Ureter (tissue), 1 donor: ENCODE measurements around the gene MSRB1. TPM values are rescaled to one million over a fixed set of nuclear protein-coding genes. Genes with fewer than 3 reads are reported as not detected.
"Not testable (repeated sequence)": the region's sequence is repeated elsewhere in the genome, so short reads cannot be mapped to it uniquely, and the experiment has no call there.

Experiments
- DNase-seq: peaks from one replicate; pipeline ENCODE4 v3.0.0-alpha.2; 2020; ENCODE audit warnings: low spot score
- total RNA-seq: library from RNA; stranded (reverse); gene quantifications from one replicate; pipeline ENCODE4 v1.2.4, GENCODE V29; 2023
- donor health status: DM: yes; HTN: yes; CAD: no.

MSRB1 gene
- total RNA-seq, 1 donor from 2014 or later = 27.2 TPM

- no peak for DNase-seq
Observed at GRCh38 chr16:1903220-1903574, 39.8 kb downstream of the MSRB1 start.

- DNase-seq = no peak
Observed at GRCh38 chr16:1902547-1903219, 40.3 kb downstream of the MSRB1 start.

GRCh38 chr16:1900452-1900774 is 42.6 kb downstream of the MSRB1 start:
- no peak for DNase-seq

GRCh38 chr16:1899641-1900451 is 43.2 kb downstream of the MSRB1 start:
- no peak for DNase-seq

- DNase-seq = not testable (repeated sequence)
Observed at GRCh38 chr16:1897692-1898091, 45.3 kb downstream of the MSRB1 start.

- DNase-seq = no peak
Observed at GRCh38 chr16:1895949-1896675, 46.9 kb downstream of the MSRB1 start.

GRCh38 chr16:1895068-1895467 is 47.9 kb downstream of the MSRB1 start:
- no peak for DNase-seq

GRCh38 chr16:1890708-1891050 is 52.3 kb downstream of the MSRB1 start:
- DNase-seq = no peak

- DNase-seq = no peak
Observed at GRCh38 chr16:1890024-1890707, 52.8 kb downstream of the MSRB1 start.

Other genes with a start within 250 kb of the MSRB1 start
- gene MAPK8IP3, start 237.0 kb downstream of the MSRB1 start, total RNA-seq = 112 TPM
- 79.7 TPM for gene NME3, start 171.7 kb downstream of the MSRB1 start, total RNA-seq
- 49.7 TPM for gene EME2, start 170.4 kb downstream of the MSRB1 start, total RNA-seq
- gene MRPS34, start 170.1 kb downstream of the MSRB1 start, total RNA-seq = 78.6 TPM
- 39.2 TPM for gene SPSB3, start 160.6 kb downstream of the MSRB1 start, total RNA-seq
- gene NUBP2, start 160.2 kb downstream of the MSRB1 start, total RNA-seq = 48.9 TPM
- gene IGFALS, start 149.5 kb downstream of the MSRB1 start, total RNA-seq = not detected
- 37.5 TPM for gene HAGH, start 116.4 kb downstream of the MSRB1 start, total RNA-seq
- 29.3 TPM for gene FAHD1, start 116.0 kb downstream of the MSRB1 start, total RNA-seq
- not detected for gene MEIOB, start 71.0 kb downstream of the MSRB1 start, total RNA-seq
- gene HS3ST6, start 24.8 kb downstream of the MSRB1 start, total RNA-seq = 12.9 TPM
- not detected for gene RPL3L, start 11.5 kb upstream of the MSRB1 start, total RNA-seq
- gene NDUFB10, start 16.3 kb upstream of the MSRB1 start, total RNA-seq = 97.5 TPM
- 2,737 TPM for gene RPS2, start 21.6 kb upstream of the MSRB1 start, total RNA-seq
- gene RNF151, start 23.7 kb upstream of the MSRB1 start, total RNA-seq = not detected
- 37.0 TPM for gene TBL3, start 28.9 kb upstream of the MSRB1 start, total RNA-seq
- 0.65 TPM for gene NOXO1, start 38.3 kb upstream of the MSRB1 start, total RNA-seq
- 16.5 TPM for gene GFER, start 41.0 kb upstream of the MSRB1 start, total RNA-seq
- 0.86 TPM for gene SYNGR3, start 46.8 kb upstream of the MSRB1 start, total RNA-seq
- gene ZNF598, start 66.6 kb upstream of the MSRB1 start, total RNA-seq = 46.4 TPM
- gene NPW, start 76.6 kb upstream of the MSRB1 start, total RNA-seq = not detected
- 106 TPM for gene NHERF2, start 83.7 kb upstream of the MSRB1 start, total RNA-seq
- gene NTHL1, start 104.6 kb upstream of the MSRB1 start, total RNA-seq = 11.8 TPM
- gene TSC2, start 104.8 kb upstream of the MSRB1 start, total RNA-seq = 178 TPM
- 165 TPM for gene PKD1, start 192.7 kb upstream of the MSRB1 start, total RNA-seq
- 0.83 TPM for gene RAB26, start 205.4 kb upstream of the MSRB1 start, total RNA-seq
- 76.2 TPM for gene TRAF7, start 212.6 kb upstream of the MSRB1 start, total RNA-seq